Activated CD8-positive, alpha-beta T cell treated with anti-CD3 and anti-CD28 coated beads for 36 hours (primary cell): Measurements from ENCODE around the gene HARS1. TPM values are rescaled to one million over a fixed set of nuclear protein-coding genes. Genes with fewer than 3 reads are reported as not detected.

Experiments used
- ATAC-seq: fragments of 200-7000 bp; cut with Tn5 transposase; one replicate; pipeline ENCODE4 v1.10.0; 2021; ENCODE audit warnings: mild to moderate bottlenecking, moderate library complexity
- CTCF ChIA-PET: fragments of 350-600 bp; sonication (Branson Sonifier 250); formaldehyde crosslinking; loops from one replicate; lab custom pipeline; 2021; ENCODE audit warnings: antibody characterized with exemption; lab: Charles Lee
- POLR2A ChIA-PET: fragments of 350-600 bp; sonication (Branson Sonifier 250); formaldehyde crosslinking; loops from one replicate; lab custom pipeline; 2021; ENCODE audit warnings: antibody characterized with exemption; lab: Charles Lee
- DNase-seq: peaks from one replicate; pipeline ENCODE4 v3.0.0-alpha.2; 2020
- H3K27ac Mint-ChIP-seq: one replicate; pipeline ENCODE4 v1.8.0; 2021; ENCODE audit warnings: mild to moderate bottlenecking, mixed read lengths
- H3K27me3 Mint-ChIP-seq: one replicate; pipeline ENCODE4 v1.8.0; 2021; ENCODE audit warnings: mixed read lengths
- H3K36me3 Mint-ChIP-seq: one replicate; pipeline ENCODE4 v1.8.0; 2021; ENCODE audit warnings: low read depth, mixed read lengths
- H3K4me1 Mint-ChIP-seq: one replicate; pipeline ENCODE4 v1.8.0; 2021; ENCODE audit warnings: low read depth, mixed read lengths
- H3K4me3 Mint-ChIP-seq: one replicate; pipeline ENCODE4 v1.8.0; 2021; ENCODE audit warnings: mild to moderate bottlenecking, moderate library complexity, mixed read lengths
- H3K9me3 Mint-ChIP-seq: one replicate; pipeline ENCODE4 v1.8.0; 2021; ENCODE audit warnings: mixed read lengths
- CTCF ChIP-seq: fragments of 200-600 bp; IDR thresholded peaks from one replicate; pipeline ENCODE4 v1.8.0; 2022; ENCODE audit warnings: antibody characterized with exemption, mild to moderate bottlenecking
- intact Hi-C: fragments of 100-400 bp; cut with micrococcal nuclease; formaldehyde crosslinking; loops from one replicate; pipeline ENCODE4 v1.10.0; 2022
- total RNA-seq, 2 experiments: library from RNA; stranded (reverse); gene quantifications; one replicate each; pipeline ENCODE4 v1.2.3, GENCODE V29; 2021

The HARS1 gene
- total RNA-seq, 2 experiments from 2014 or later, result 84.5 to 84.9 TPM

GRCh38 chr5:140632366-140633020 lies 58.7 kb downstream of the HARS1 start:
- intact Hi-C loops, result loop anchor here (5.0 kb wide), 1 partner anchor 75 kb away; the partner anchor contains the start of gene SRA1
- H3K4me3 Mint-ChIP-seq, result peak overlapping the region; percentile 74

GRCh38 chr5:140631831-140632365 lies 59.3 kb downstream of the HARS1 start:
- peak; percentile 40 for DNase-seq
- Mint-ChIP-seq H3K27ac (no peak overlapping the region), H3K27me3 (peaks cover 17% of the 10 kb centered on the region), H3K4me1 (peaks cover 28% of the 10 kb centered on the region), H3K36me3 (peaks cover 2% of the 10 kb centered on the region), H3K9me3 (peaks cover 3% of the 10 kb centered on the region), H3K4me3 (peak overlapping the region; percentile 74)
- CTCF ChIA-PET, result interaction anchor here (0.8 to 2.1 kb wide), 5 partner anchors 13 to 277 kb away, joined by 3 to 4 read pairs (median 4); partner anchors contain the start of gene EIF4EBP3
- TF ChIP-seq CTCF, result no peak
- intact Hi-C loops, result loop anchor here (5.0 kb wide), 1 partner anchor 75 kb away; the partner anchor contains the start of gene SRA1
- ATAC-seq, result peak; percentile 45
- POLR2A ChIA-PET, result interaction anchor here (0.9 to 1.2 kb wide), 4 partner anchors 15 to 70 kb away, joined by 3 to 4 read pairs (median 4); partner anchors contain the start of genes APBB3, IK and NDUFA2

More at GRCh38 chr5:140632366-140633020, 58.7 kb downstream of the HARS1 start:
- Mint-ChIP-seq H3K27me3 (peaks cover 17% of the 10 kb centered on the region), H3K36me3 (peaks cover 2% of the 10 kb centered on the region), H3K9me3 (peaks cover 3% of the 10 kb centered on the region), H3K27ac (peak overlapping the region; percentile 71), H3K4me1 (peaks cover 28% of the 10 kb centered on the region)
- no peak for TF ChIP-seq CTCF
- ChIA-PET CTCF (interaction anchor here (0.8 to 2.2 kb wide), 8 partner anchors 12 to 286 kb away, joined by 3 to 8 read pairs (median 4); partner anchors contain the start of genes EIF4EBP3, HBEGF, IK and NDUFA2), POLR2A (interaction anchor here (0.9 to 1.2 kb wide), 6 partner anchors 12 to 85 kb away, joined by 3 to 9 read pairs (median 4); partner anchors contain the start of genes EIF4EBP3, IK and NDUFA2)
- DNase-seq (peak; percentile 68), ATAC-seq (peak; percentile 65)

DNA sequence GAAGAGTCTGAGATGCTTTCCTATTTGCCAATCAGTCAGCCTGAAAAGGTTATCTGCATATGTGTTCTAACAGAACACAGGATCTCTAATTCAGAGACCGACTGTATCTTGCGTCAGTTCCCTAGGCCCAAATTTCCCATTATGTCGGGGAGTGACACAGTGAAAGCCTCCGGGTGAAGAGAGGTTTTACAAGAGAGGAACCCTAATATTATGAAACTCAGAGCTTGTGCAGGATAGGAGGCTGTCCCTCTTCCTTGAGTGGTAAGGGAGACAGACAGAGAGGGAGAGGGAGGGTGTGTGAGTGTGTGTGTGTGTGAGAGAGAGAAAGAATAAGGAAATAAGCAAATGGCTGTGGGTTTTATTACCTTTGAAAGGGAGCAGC lies 60.1 kb downstream of the HARS1 start:
- POLR2A ChIA-PET, result interaction anchor here (1.2 to 1.5 kb wide), 3 partner anchors 57 to 67 kb away, joined by 3 to 4 read pairs (median 3); partner anchors contain the start of gene APBB3

GRCh38 chr5:140630292-140631035 lies 60.7 kb downstream of the HARS1 start:
- Mint-ChIP-seq H3K4me3 (no peak overlapping the region), H3K27me3 (peaks cover 17% of the 10 kb centered on the region), H3K9me3 (peaks cover 3% of the 10 kb centered on the region), H3K36me3 (peaks cover 2% of the 10 kb centered on the region), H3K27ac (no peak overlapping the region), H3K4me1 (peaks cover 25% of the 10 kb centered on the region)
- CTCF ChIA-PET, result interaction anchor here (0.8 to 2.1 kb wide), 3 partner anchors 9 to 278 kb away, joined by 3 to 4 read pairs (median 4); partner anchors contain the start of gene TMCO6
- ATAC-seq, result no peak
- intact Hi-C loops, result loop anchor here (5.0 kb wide), 1 partner anchor 73 kb away; the partner anchor contains the start of gene SRA1
- TF ChIP-seq CTCF, result no peak
- no peak for DNase-seq
- POLR2A ChIA-PET, result interaction anchor here (0.6 to 1.5 kb wide), 5 partner anchors 17 to 73 kb away, joined by 3 to 4 read pairs (median 3); partner anchors contain the start of genes APBB3, IK and NDUFA2

More for the DNA sequence above, 60.1 kb downstream of the HARS1 start:
- TF ChIP-seq CTCF, result no peak
- no peak overlapping the region for H3K4me3 Mint-ChIP-seq
- H3K9me3 Mint-ChIP-seq, result peaks cover 3% of the 10 kb centered on the region
- H3K27me3 Mint-ChIP-seq, result peaks cover 17% of the 10 kb centered on the region
- no peak overlapping the region for H3K27ac Mint-ChIP-seq
- H3K36me3 Mint-ChIP-seq, result peaks cover 2% of the 10 kb centered on the region
- DNase-seq (no peak), ATAC-seq (no peak)
- peaks cover 28% of the 10 kb centered on the region for H3K4me1 Mint-ChIP-seq
- intact Hi-C loops, result loop anchor here (5.0 kb wide), 1 partner anchor 74 kb away; the partner anchor contains the start of gene SRA1
- CTCF ChIA-PET, result interaction anchor here (0.8 to 2.1 kb wide), 3 partner anchors 8 to 279 kb away, joined by 3 to 4 read pairs (median 4); partner anchors contain the start of gene TMCO6
